HUES48 (cell line): ENCODE results near the gene NPC1L1.
"Not testable (repeated sequence)": the region's sequence is repeated elsewhere in the genome, so short reads cannot be mapped to it uniquely, and the experiment has no call there.

Source experiments
- H3K27ac ChIP-seq: one replicate; pipeline ENCODE4 v1.7.0; 2013; ENCODE audit warnings: low read depth, low read length, inconsistent platforms
- H3K27me3 ChIP-seq: 2 replicates; pipeline ENCODE4 v1.6.1; 2013; ENCODE audit warnings: mild to moderate bottlenecking, low read length; ENCODE audit not compliant: control insufficient read depth, insufficient read depth
- H3K36me3 ChIP-seq: 2 replicates; pipeline ENCODE4 v1.6.1; 2013; ENCODE audit warnings: low read length; ENCODE audit not compliant: control insufficient read depth, insufficient read depth
- H3K4me1 ChIP-seq: 2 replicates; pipeline ENCODE4 v1.6.1; 2013; ENCODE audit warnings: mild to moderate bottlenecking, low read length; ENCODE audit not compliant: control insufficient read depth, insufficient read depth
- H3K4me3 ChIP-seq: 2 replicates; pipeline ENCODE4 v1.5.1; 2013; ENCODE audit warnings: mild to moderate bottlenecking, low read depth, low read length
- H3K9ac ChIP-seq: 2 replicates; pipeline ENCODE4 v1.6.1; 2013; ENCODE audit warnings: mild to moderate bottlenecking, low read depth, low read length, moderate library complexity
- H3K9me3 ChIP-seq: 2 replicates; pipeline ENCODE4 v1.6.1; 2013; ENCODE audit warnings: low read length; ENCODE audit not compliant: control insufficient read depth, insufficient read depth

Gene NPC1L1

DNA sequence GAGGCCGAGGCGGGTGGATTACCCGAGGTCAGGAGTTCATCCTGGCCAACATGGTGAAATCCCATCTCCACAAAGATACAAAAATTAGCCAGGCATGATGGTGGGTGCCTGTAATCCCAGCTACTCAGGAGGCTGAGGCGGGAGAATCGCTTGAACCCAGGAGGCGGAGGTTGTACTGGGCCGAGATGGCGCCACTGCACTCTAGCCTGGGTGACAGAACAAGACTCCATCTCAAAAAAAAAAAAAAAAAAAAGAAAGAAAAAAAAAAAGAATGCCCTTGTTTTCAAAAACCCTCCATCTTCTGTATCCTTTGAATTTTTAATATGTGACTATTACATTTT lies 21.5 kb upstream of the NPC1L1 start:
- not testable (repeated sequence) for H3K4me1 ChIP-seq, H3K4me3 ChIP-seq, H3K9me3 ChIP-seq, H3K27me3 ChIP-seq, H3K9ac ChIP-seq
- Histone ChIP-seq H3K36me3 (peaks cover 33% of the 10 kb centered on the region), H3K27ac (peak overlapping the region; percentile 45)

- no peaks in the 10 kb centered on the region for H3K27me3 ChIP-seq
- no peaks in the 10 kb centered on the region for H3K4me1 ChIP-seq
- H3K36me3 ChIP-seq = peaks cover 28% of the 10 kb centered on the region
- peak overlapping the region; percentile 45 for H3K27ac ChIP-seq
- H3K9ac ChIP-seq = no peak overlapping the region
- H3K9me3 ChIP-seq = no peaks in the 10 kb centered on the region
- H3K4me3 ChIP-seq = no peak overlapping the region
These were observed 21.0 kb upstream of the NPC1L1 start for GRCh38 chr7:44561962-44562621.

- no peak overlapping the region for H3K9ac ChIP-seq
- H3K36me3 ChIP-seq = peaks cover 22% of the 10 kb centered on the region
- H3K4me3 ChIP-seq = no peak overlapping the region
- no peaks in the 10 kb centered on the region for H3K9me3 ChIP-seq
- no peak overlapping the region for H3K27ac ChIP-seq
- no peaks in the 10 kb centered on the region for H3K27me3 ChIP-seq
- H3K4me1 ChIP-seq = no peaks in the 10 kb centered on the region
These were observed 20.4 kb upstream of the NPC1L1 start for GRCh38 chr7:44561481-44561880.

DNA sequence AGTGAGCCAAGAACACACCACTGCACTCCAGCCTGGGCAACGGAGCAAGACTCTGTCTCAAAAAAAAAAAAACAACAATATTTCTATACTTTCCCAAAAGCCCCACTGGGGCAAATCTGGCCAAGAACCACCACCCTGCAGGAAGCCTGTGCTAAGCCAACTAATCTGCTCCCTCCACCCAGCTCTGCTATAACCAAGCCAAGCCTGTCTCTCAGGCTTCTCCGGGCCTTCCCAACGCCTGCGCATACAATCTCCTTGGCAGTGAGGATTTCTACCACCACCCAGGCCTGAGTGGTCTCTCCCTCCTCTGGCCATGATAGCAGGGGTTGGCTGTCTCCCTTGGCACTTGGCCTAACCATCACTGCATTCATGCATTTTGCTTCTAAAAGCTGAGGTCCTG lies 18.4 kb upstream of the NPC1L1 start:
- Histone ChIP-seq H3K27me3 (no peaks in the 10 kb centered on the region), H3K9ac (no peak overlapping the region), H3K27ac (no peak overlapping the region), H3K36me3 (peaks cover 5% of the 10 kb centered on the region), H3K9me3 (no peaks in the 10 kb centered on the region), H3K4me1 (no peaks in the 10 kb centered on the region), H3K4me3 (no peak overlapping the region)

GRCh38 chr7:44557485-44557884 lies 16.4 kb upstream of the NPC1L1 start:
- Histone ChIP-seq H3K36me3 (no peaks in the 10 kb centered on the region), H3K4me3 (no peak overlapping the region), H3K9me3 (no peaks in the 10 kb centered on the region), H3K4me1 (no peaks in the 10 kb centered on the region), H3K27me3 (no peaks in the 10 kb centered on the region), H3K27ac (no peak overlapping the region), H3K9ac (no peak overlapping the region)

GRCh38 chr7:44555350-44555749 lies 14.2 kb upstream of the NPC1L1 start:
- Histone ChIP-seq H3K27ac (no peak overlapping the region), H3K4me3 (no peak overlapping the region), H3K36me3 (no peaks in the 10 kb centered on the region), H3K9ac (no peak overlapping the region), H3K27me3 (no peaks in the 10 kb centered on the region; the same call in 1 of the 2 replicates), H3K9me3 (no peaks in the 10 kb centered on the region), H3K4me1 (no peaks in the 10 kb centered on the region)

DNA sequence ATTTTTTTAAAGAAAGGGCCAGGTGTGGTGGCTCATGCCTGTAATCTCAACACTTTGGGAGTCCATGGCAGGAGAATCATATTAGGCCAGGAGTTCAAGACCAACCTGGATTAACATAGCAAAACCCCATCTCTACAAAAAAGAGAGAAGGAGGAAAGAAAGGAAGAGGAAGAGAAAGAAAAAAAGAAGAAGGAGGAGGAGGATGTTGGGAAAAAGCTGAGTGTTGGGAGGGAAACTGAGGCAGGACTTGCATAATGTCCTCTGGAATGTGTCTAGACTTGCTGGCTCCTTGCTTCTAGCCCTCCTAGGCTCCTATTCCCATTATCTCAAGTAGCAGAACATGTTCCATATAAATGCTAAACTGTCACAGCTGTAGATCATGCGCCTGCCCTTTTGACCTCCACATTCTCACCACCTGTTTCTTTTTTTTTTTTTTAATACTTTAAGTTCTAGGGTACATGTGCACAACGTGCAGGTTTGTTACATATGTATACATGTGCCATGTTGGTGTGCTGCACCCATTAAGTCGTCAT lies 11.4 kb upstream of the NPC1L1 start:
- H3K9ac ChIP-seq, H3K4me3 ChIP-seq, H3K27ac ChIP-seq: not testable (repeated sequence)

DNA sequence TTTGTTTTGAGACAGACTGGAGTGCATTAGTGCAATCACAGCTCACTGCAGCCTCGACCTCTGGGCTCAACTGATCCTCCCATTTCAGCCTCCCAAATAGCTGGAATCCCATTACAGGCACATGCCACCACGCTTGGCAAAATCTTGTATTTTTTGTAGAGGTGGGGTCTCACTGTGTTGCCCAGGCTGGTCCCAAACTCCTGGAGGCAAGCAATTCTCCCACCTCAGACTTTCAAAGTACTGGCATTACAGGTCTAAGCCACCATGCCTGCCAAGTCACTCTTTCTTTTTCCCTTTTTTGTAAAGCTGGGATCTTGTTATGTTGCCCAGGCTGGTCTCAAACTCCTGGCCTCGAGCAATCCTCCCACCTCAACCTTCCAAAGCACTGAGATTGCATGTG lies 8.3 kb upstream of the NPC1L1 start:
- no peaks in the 10 kb centered on the region for H3K4me1 ChIP-seq
- no peak overlapping the region for H3K9ac ChIP-seq
- H3K4me3 ChIP-seq = no peak overlapping the region
- no peak overlapping the region for H3K27ac ChIP-seq
- H3K9me3 ChIP-seq = no peaks in the 10 kb centered on the region
- no peaks in the 10 kb centered on the region; the same call in 1 of the 2 replicates for H3K27me3 ChIP-seq
- no peaks in the 10 kb centered on the region for H3K36me3 ChIP-seq

More for the DNA sequence above, 11.4 kb upstream of the NPC1L1 start:
- H3K9me3 ChIP-seq, H3K27me3 ChIP-seq, H3K36me3 ChIP-seq, H3K4me1 ChIP-seq: not testable (repeated sequence)

- Histone ChIP-seq H3K36me3 (no peaks in the 10 kb centered on the region), H3K27me3 (no peaks in the 10 kb centered on the region; the same call in 1 of the 2 replicates), H3K9me3 (no peaks in the 10 kb centered on the region), H3K4me3 (no peak overlapping the region), H3K4me1 (no peaks in the 10 kb centered on the region), H3K9ac (no peak overlapping the region), H3K27ac (no peak overlapping the region)
These were observed 7.8 kb upstream of the NPC1L1 start for GRCh38 chr7:44548893-44549292.

- H3K9me3 ChIP-seq = no peaks in the 10 kb centered on the region
- H3K27ac ChIP-seq = no peak overlapping the region
- no peak overlapping the region for H3K4me3 ChIP-seq
- H3K9ac ChIP-seq = no peak overlapping the region
- no peaks in the 10 kb centered on the region for H3K4me1 ChIP-seq
- H3K36me3 ChIP-seq = no peaks in the 10 kb centered on the region
- no peaks in the 10 kb centered on the region; the same call in 1 of the 2 replicates for H3K27me3 ChIP-seq
These were observed 6.6 kb upstream of the NPC1L1 start for GRCh38 chr7:44547536-44548231.

- no peaks in the 10 kb centered on the region for H3K9me3 ChIP-seq
- no peak overlapping the region for H3K9ac ChIP-seq
These were observed 913 bp upstream of the NPC1L1 start for GRCh38 chr7:44541876-44542610.

More at GRCh38 chr7:44541876-44542610, 913 bp upstream of the NPC1L1 start:
- Histone ChIP-seq H3K27me3 (no peaks in the 10 kb centered on the region), H3K36me3 (no peaks in the 10 kb centered on the region), H3K4me1 (no peaks in the 10 kb centered on the region), H3K27ac (no peak overlapping the region), H3K4me3 (no peak overlapping the region)
